K562 (cell line): Measurements from ENCODE around the gene ARFIP2. TPM values are rescaled to one million over a fixed set of nuclear protein-coding genes. Genes with fewer than 3 reads are reported as not detected.
A peak's percentile ranks its signal among the peaks of the same experiment; 100 is the strongest.

Experiments
- ATAC-seq: fragments of 200-7000 bp; cut with Tn5 transposase; 3 replicates; pipeline ENCODE4 v1.9.1; 2020; ENCODE audit warnings: moderate library complexity
- BruUV-seq: library from RNA; stranded (reverse); fragments of 400-500 nt; replicated peaks from 2 replicates; lab custom pipeline; 2021; lab: Mats Ljungman, UMichigan
- CTCF ChIA-PET: fragments of 300-600 bp; formaldehyde crosslinking; extraction: SDS; loops from one replicate; lab custom pipeline; 2021; ENCODE audit warnings: low intra/inter-chr PET ratio; lab: Yijun Ruan, JAX
- POLR2A ChIA-PET: fragments of 300-600, 350-650 bp; sonication (Branson Sonifier 250); formaldehyde crosslinking; extraction: SDS; loops from one replicate; lab custom pipeline; 2021; ENCODE audit warnings: antibody characterized with exemption, inconsistent platforms; lab: Yijun Ruan, JAX
- DNase-seq, 4 experiments: peaks; one replicate each; pipeline versions ENCODE4 v3.0.0 to v3.0.0-alpha.2; 2011 to 2018; ENCODE audit warnings: low spot score in 3 of 4, mixed read lengths in 3 of 4; ENCODE audit errors: extremely low read depth in 1 of 4
- FAIRE-seq: peaks from 2 replicates; lab custom pipeline; 2011; peaks lifted over from hg19 to GRCh38; lab: Jason Lieb, UNC
- H2AFZ ChIP-seq: 2 replicates; pipeline ENCODE4 v1.6.0; 2011; ENCODE audit warnings: low read depth, low read length, control low read depth, inconsistent platforms
- H3K27ac ChIP-seq: fragments of 200-600 bp; 3 replicates; pipeline ENCODE4 v1.8.0; 2011; ENCODE audit warnings: low read depth, mild to moderate bottlenecking, control low read depth, inconsistent platforms, low read length, moderate library complexity, mixed read lengths; ENCODE audit errors: extremely low read depth
- H3K27me3 ChIP-seq, 2 experiments: fragments of 300-600 bp in 1 of 2; 2 replicates in 1 of 2; 3 replicates in 1 of 2; pipeline versions ENCODE4 v1.6.0 to v1.8.0; 2011; ENCODE audit warnings: inconsistent platforms in 2 of 2, low read length in 2 of 2, mild to moderate bottlenecking in 1 of 2, mixed read lengths in 1 of 2, moderate library complexity in 1 of 2; ENCODE audit not compliant: control insufficient read depth in 2 of 2, insufficient read depth in 2 of 2
- H3K36me3 ChIP-seq: fragments of 300-600 bp; 3 replicates; pipeline ENCODE4 v1.8.0; 2011; ENCODE audit warnings: mild to moderate bottlenecking, low read length, inconsistent platforms; ENCODE audit not compliant: control insufficient read depth, insufficient read depth
- H3K4me1 ChIP-seq, 2 experiments: fragments of 200-600 bp in 1 of 2; replicated peaks in 1 of 2; 2 replicates in 1 of 2; 3 replicates in 1 of 2; pipeline versions ENCODE4 v1.5.1 to v1.8.0; 2011; ENCODE audit warnings: inconsistent platforms in 2 of 2, low read length in 2 of 2, mild to moderate bottlenecking in 1 of 2, mixed read lengths in 1 of 2, moderate library complexity in 1 of 2; ENCODE audit not compliant: control insufficient read depth in 2 of 2, insufficient read depth in 2 of 2
- H3K4me2 ChIP-seq: 2 replicates; pipeline ENCODE4 v1.6.1; 2011; ENCODE audit warnings: low read length, control low read depth, inconsistent platforms, mixed read lengths; ENCODE audit not compliant: insufficient read depth
- H3K4me3 ChIP-seq: fragments of 200-600 bp; sonication (generic), shearing (Covaris generic); 2 replicates; pipeline ENCODE4 v1.5.1; 2016; ENCODE audit warnings: control low read depth, inconsistent platforms
- H3K79me2 ChIP-seq: fragments of 200-600 bp; 3 replicates; pipeline ENCODE4 v1.8.0; 2011; ENCODE audit warnings: low read length, inconsistent platforms; ENCODE audit not compliant: control insufficient read depth, insufficient read depth
- H3K9ac ChIP-seq, 2 experiments: 2 replicates each; pipeline versions ENCODE4 v1.6.0 to v1.6.1; 2011; ENCODE audit warnings: low read depth in 2 of 2, low read length in 2 of 2, control low read depth in 1 of 2, inconsistent platforms in 1 of 2, mild to moderate bottlenecking in 1 of 2, mixed read lengths in 1 of 2; ENCODE audit not compliant: insufficient read depth in 1 of 2
- H3K9me1 ChIP-seq: one replicate; pipeline ENCODE4 v1.6.0; 2011; ENCODE audit warnings: inconsistent platforms, mild to moderate bottlenecking, low read length, moderate library complexity; ENCODE audit not compliant: control insufficient read depth, insufficient read depth
- H3K9me3 ChIP-seq: replicated peaks from 2 replicates; pipeline ENCODE4 v1.5.1; 2011; ENCODE audit warnings: low read depth, low read length, inconsistent platforms; ENCODE audit not compliant: control insufficient read depth, insufficient read depth
- H4K20me1 ChIP-seq: replicated peaks from 2 replicates; pipeline ENCODE4 v1.6.1; 2011; ENCODE audit warnings: low read length, inconsistent platforms, mixed read lengths; ENCODE audit not compliant: control insufficient read depth, insufficient read depth
- ILF3 ChIP-seq: fragments of 450-650 bp; IDR thresholded peaks from 2 replicates; pipeline ENCODE4 v1.6.1; 2018; ENCODE audit warnings: antibody characterized with exemption, mild to moderate bottlenecking, moderate library complexity, borderline replicate concordance
- ILK ChIP-seq: fragments of 450-650 bp; IDR thresholded peaks from 2 replicates; pipeline ENCODE4 v1.6.1; 2016; ENCODE audit warnings: missing genetic modification characterization, low read depth, mild to moderate bottlenecking, missing compliant biosample characterization, moderate library complexity, borderline replicate concordance
- MYC ChIP-seq, 2 experiments: fragments of 250-450 bp in 1 of 2; sonication (Bioruptor Pico) in 1 of 2; IDR thresholded peaks; 2 replicates each; pipeline versions ENCODE4 v1.5.1 to v1.6.1; 2012 to 2021; ENCODE audit warnings: low read depth in 2 of 2, borderline replicate concordance in 1 of 2, improper control_type of control experiment in 1 of 2, low read length in 1 of 2, mild to moderate bottlenecking in 1 of 2, moderate library complexity in 1 of 2
- PURB ChIP-seq: sonication (generic); formaldehyde crosslinking; IDR thresholded peaks from 2 replicates; pipeline ENCODE4 v1.9.0; 2021; ENCODE audit warnings: low read depth, mild to moderate bottlenecking, missing genetic modification reagents
- ZFP91 ChIP-seq: sonication (generic); formaldehyde crosslinking; IDR thresholded peaks from 2 replicates; pipeline ENCODE4 v1.8.0; 2022; ENCODE audit warnings: mild to moderate bottlenecking, missing genetic modification reagents
- ZNF444 ChIP-seq: fragments of 250-450 bp; sonication (Bioruptor Pico); IDR thresholded peaks from 2 replicates; pipeline ENCODE4 v1.4.0; 2020; ENCODE audit warnings: mild to moderate bottlenecking, moderate library complexity
- ZNF551 ChIP-seq: fragments of 250-450 bp; sonication (Bioruptor Pico); IDR thresholded peaks from 2 replicates; pipeline ENCODE4 v1.5.0; 2021; ENCODE audit warnings: mild to moderate bottlenecking, moderate library complexity
- ZNF717 ChIP-seq: fragments of 250-450 bp; sonication (Bioruptor Pico); IDR thresholded peaks from 2 replicates; pipeline ENCODE4 v1.5.0; 2021
- WGBS: fragments of 100-300 bp; shearing (Covaris generic); methylation state at CpG from one replicate; pipeline ENCODE4 v1.1.6; 2016; ENCODE audit warnings: low coverage, mixed read lengths; ENCODE audit not compliant: insufficient coverage; ENCODE audit errors: missing lambda C conversion rate; 5-methylcytosine and 5-hydroxymethylcytosine counted together
- in situ Hi-C: fragments of 300-500 bp; cut with MboI; formaldehyde crosslinking; loops from 4 replicates; pipeline ENCODE4 v1.15.0; 2018; ENCODE audit warnings: inconsistent platforms, mixed read lengths
- intact Hi-C: fragments of 100-400 bp; cut with micrococcal nuclease; formaldehyde crosslinking; loops from 2 replicates; pipeline ENCODE4 v1.14.2; 2022
- polyA plus RNA-seq, 8 experiments: library from polyadenylated mRNA; depleted of rRNA in 4 of 8; stranded (reverse) in 5 of 8; unstranded in 3 of 8; fragments of >200 nt; fragmentation: Nextera tagmentation in 2 of 8; fragmentation: Illumina TruSeq in 1 of 8; extraction: Ambion mirVana in 2 of 8; extraction: Trizol in 1 of 8; gene quantifications; 2 replicates each; pipeline versions ENCODE4 v1.2.1 to v1.2.3, GENCODE V29; 2011 to 2014; ENCODE audit warnings: inconsistent platforms in 1 of 8, missing spikeins in 1 of 8
- total RNA-seq, 7 experiments: library from RNA; depleted of rRNA in 6 of 7; stranded (reverse); fragments of >200 nt in 6 of 7; fragmentation: Illumina TruSeq in 2 of 7; extraction: Trizol in 2 of 7; gene quantifications; 2 replicates each; pipeline versions ENCODE4 v1.2.1 to v1.2.3, GENCODE V29; 2011 to 2021; ENCODE audit warnings: low replicate concordance in 1 of 7

ARFIP2 gene
- total and polyA plus RNA-seq, 9 of the 15 experiments (the other 6 are each of a cell fraction or from before 2014, with no cell fraction given) = 11.8 to 74.1 (median 41.0) TPM

- no peak for TF ChIP-seq ZNF717 (CRISPR knock-in tag)
- TF ChIP-seq ZFP91 (CRISPR knock-in tag) = no peak
- TF ChIP-seq MYC (IDR thresholded peaks at IDR 0.05; ENCODE audit: low read depth, low read length) = no peak
- no peak for TF ChIP-seq MYC (CRISPR knock-in tag; IDR thresholded peaks at IDR 0.05; ENCODE audit: borderline replicate concordance, low read depth)
- TF ChIP-seq ILF3 = no peak
- no peak for TF ChIP-seq ILK (tag)
These were observed 8.2 kb upstream of the ARFIP2 start (continued) for GRCh38 chr11:6489306-6489705.

GRCh38 chr11:6488821-6489220 lies 7.7 kb upstream of the ARFIP2 start:
- H3K4me2 ChIP-seq = no peak overlapping the region
- no peaks in the 10 kb centered on the region; a peak in 1 of 5 replicates for H3K4me1 ChIP-seq
- H2AFZ ChIP-seq = no peak overlapping the region
- no peaks in the 10 kb centered on the region for H3K9me1 ChIP-seq
- H3K79me2 ChIP-seq = peaks cover 5% of the 10 kb centered on the region; the same call in 1 of the 3 replicates
- in situ Hi-C loops (no loop called here), intact Hi-C loops (no loop called here)
- POLR2A ChIA-PET = interaction anchor here (4.9 kb wide), 1 partner anchor 11 kb away, joined by 33 read pairs; the partner anchor contains the start of gene DNHD1
- no peaks in the 10 kb centered on the region for H3K9me3 ChIP-seq
- H3K9ac ChIP-seq = no peak overlapping the region
- H3K4me3 ChIP-seq = no peak overlapping the region
- BruUV-seq = no TSS peak
- no peak overlapping the region for H3K27ac ChIP-seq
- DNase-seq = no peak
- CTCF ChIA-PET = no interaction called here
- 90% methylated on average over 3 of the region's 3 CpGs for WGBS
- FAIRE-seq = no peak
- peaks cover 77% of the 10 kb centered on the region for H3K36me3 ChIP-seq
- no peak for TF ChIP-seq PURB (CRISPR knock-in tag)
- no peak for TF ChIP-seq ZNF551 (CRISPR knock-in tag)
- no peak for TF ChIP-seq ZNF444 (CRISPR knock-in tag)
- TF ChIP-seq, all 486 proteins: peak for 0
- ATAC-seq = peak; percentile 21; the same call in 2 of the 3 replicates
- Histone ChIP-seq H3K27me3 (no peaks in the 10 kb centered on the region), H4K20me1 (no peaks in the 10 kb centered on the region)
